HepG2 (cell line): ENCODE data around the gene AJM1. TPM values are rescaled to one million over a fixed set of nuclear protein-coding genes. Genes with fewer than 3 reads are reported as not detected.

Experiments used
- ARNT ChIP-seq: fragments of 450-650 bp; IDR thresholded peaks from 2 replicates; pipeline ENCODE4 v1.6.1; 2017
- ARNT2 ChIP-seq: sonication (generic); formaldehyde crosslinking; IDR thresholded peaks from 2 replicates; pipeline ENCODE4 v1.8.0; 2022; ENCODE audit warnings: mild to moderate bottlenecking, low read depth, missing genetic modification reagents, moderate library complexity
- ATRX ChIP-seq: sonication (generic); formaldehyde crosslinking; IDR thresholded peaks from 2 replicates; pipeline ENCODE4 v1.4.0; 2020; ENCODE audit warnings: missing genetic modification reagents, borderline replicate concordance
- JARID2 ChIP-seq: sonication (generic); formaldehyde crosslinking; IDR thresholded peaks from 2 replicates; pipeline ENCODE4 v1.8.1; 2023; ENCODE audit warnings: missing genetic modification reagents, inconsistent platforms; ENCODE audit not compliant: insufficient replicate concordance
- KDM5A ChIP-seq: fragments of 200-600 bp; sonication (generic); IDR thresholded peaks from 2 replicates; pipeline ENCODE4 v1.7.0; 2018; ENCODE audit warnings: antibody characterized with exemption, mild to moderate bottlenecking, low read length, borderline replicate concordance
- MAFG ChIP-seq: sonication (generic); formaldehyde crosslinking; IDR thresholded peaks from 2 replicates; pipeline ENCODE4 v1.5.1; 2020; ENCODE audit warnings: mild to moderate bottlenecking, missing genetic modification reagents
- PHF20 ChIP-seq: sonication (generic); formaldehyde crosslinking; IDR thresholded peaks from 2 replicates; pipeline ENCODE4 v1.5.0; 2020; ENCODE audit warnings: mild to moderate bottlenecking, missing genetic modification reagents
- RXRA ChIP-seq: sonication (generic); formaldehyde crosslinking; IDR thresholded peaks from 2 replicates; pipeline ENCODE4 v1.5.1; 2020; ENCODE audit warnings: missing genetic modification reagents
- STAT5B ChIP-seq: sonication (generic); formaldehyde crosslinking; IDR thresholded peaks from 2 replicates; pipeline ENCODE4 v1.4.0; 2020; ENCODE audit warnings: missing genetic modification reagents
- TARDBP ChIP-seq: sonication (generic); formaldehyde crosslinking; IDR thresholded peaks from 2 replicates; pipeline ENCODE4 v1.8.0; 2022; ENCODE audit warnings: mild to moderate bottlenecking, missing genetic modification reagents
- ZNF337 ChIP-seq: sonication (generic); formaldehyde crosslinking; IDR thresholded peaks from 2 replicates; pipeline ENCODE4 v1.5.1; 2020; ENCODE audit warnings: missing genetic modification reagents, low read depth, mild to moderate bottlenecking, borderline replicate concordance
- ZNF790 ChIP-seq: sonication (generic); formaldehyde crosslinking; IDR thresholded peaks from 2 replicates; pipeline ENCODE4 v1.8.0; 2022; ENCODE audit warnings: missing genetic modification reagents, mild to moderate bottlenecking, borderline replicate concordance
- polyA plus RNA-seq, 8 experiments: library from polyadenylated mRNA; depleted of rRNA in 3 of 8; stranded (reverse) in 7 of 8; unstranded in 1 of 8; fragments of >200 nt; fragmentation: Illumina TruSeq in 4 of 8; extraction: Trizol in 4 of 8; gene quantifications; 2 replicates each; pipeline versions ENCODE4 v1.2.1 to v1.2.3, GENCODE V29; 2011 to 2016; ENCODE audit warnings: low read depth in 4 of 8, missing spikeins in 1 of 8, mixed read lengths in 1 of 8; ENCODE audit not compliant: insufficient read depth in 1 of 8
- total RNA-seq, 5 experiments: library from RNA; depleted of rRNA; stranded (reverse); fragments of >200 nt; fragmentation: Illumina TruSeq; extraction: Trizol; gene quantifications; 2 replicates each; pipeline ENCODE4 v1.2.3, GENCODE V29; 2016; ENCODE audit warnings: low read depth in 1 of 5
- TF ChIP-seq, protein P1 (sequence below): sonication (generic); formaldehyde crosslinking; IDR thresholded peaks from 2 replicates; pipeline ENCODE4 v1.8.1; 2023; ENCODE audit warnings: mild to moderate bottlenecking, inconsistent platforms, moderate library complexity, missing genetic modification reagents, borderline replicate concordance
- TF ChIP-seq, protein P2 (sequence below): sonication (generic); formaldehyde crosslinking; IDR thresholded peaks from 2 replicates; pipeline ENCODE4 v1.4.0; 2020; ENCODE audit warnings: missing genetic modification reagents
- TF ChIP-seq, protein P3 (sequence below): sonication (generic); formaldehyde crosslinking; IDR thresholded peaks from 2 replicates; pipeline ENCODE4 v1.5.0; 2020; ENCODE audit warnings: missing genetic modification reagents
- TF ChIP-seq, protein P4 (sequence below): sonication (generic); formaldehyde crosslinking; IDR thresholded peaks from 2 replicates; pipeline ENCODE4 v1.4.0; 2020; ENCODE audit warnings: mild to moderate bottlenecking, missing genetic modification reagents
- TF ChIP-seq, protein P5 (sequence below): sonication (generic); formaldehyde crosslinking; IDR thresholded peaks from 2 replicates; pipeline ENCODE4 v1.4.0; 2020; ENCODE audit warnings: missing genetic modification reagents
- TF ChIP-seq, protein P6 (sequence below): sonication (generic); formaldehyde crosslinking; conservative IDR thresholded peaks from 2 replicates; pipeline ENCODE4 v1.4.0; 2020; ENCODE audit warnings: missing genetic modification reagents

AJM1 gene
- total and polyA plus RNA-seq, 2 of the 13 experiments (the other 11 are each of a cell fraction or from before 2014, with no cell fraction given), result 1.1 to 1.2 TPM

DNA sequence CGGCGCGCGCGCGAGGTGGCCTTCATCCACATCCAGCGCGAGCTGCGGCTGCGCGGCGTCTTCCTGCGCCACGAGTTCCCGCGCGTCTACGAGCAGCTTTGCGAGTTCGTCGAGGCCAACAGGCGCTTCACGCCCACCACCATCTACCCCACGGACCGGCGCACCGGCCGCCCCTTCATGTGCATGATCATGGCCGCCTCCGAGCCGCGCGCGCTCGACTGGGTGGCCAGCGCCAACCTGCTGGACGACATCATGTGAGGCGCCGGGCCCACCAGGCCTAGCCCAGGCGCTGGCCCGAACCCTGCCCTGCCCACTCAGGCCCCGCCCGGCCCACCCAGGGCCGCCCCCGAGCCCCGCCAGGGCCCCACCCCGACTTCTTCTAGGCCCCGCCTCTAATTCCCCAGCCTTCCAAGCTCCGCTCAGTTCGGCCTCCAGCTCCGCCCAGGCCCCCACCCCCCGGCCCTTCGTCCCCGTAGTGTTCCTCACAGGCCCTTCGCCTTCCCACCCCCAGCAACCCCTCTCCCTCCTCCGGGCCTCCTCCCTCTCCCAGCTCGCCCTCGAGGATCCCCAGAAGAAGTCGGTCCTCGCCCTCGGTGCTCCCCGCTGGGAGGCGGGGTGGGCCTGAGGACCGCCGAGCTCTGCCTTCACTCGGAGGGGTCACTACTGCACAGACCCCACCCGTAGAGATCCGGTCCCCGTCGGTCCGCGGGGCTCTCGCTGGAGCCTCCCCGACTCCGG, 5.0 kb downstream of the AJM1 start (continued):
- TF ChIP-seq, protein P1, sequence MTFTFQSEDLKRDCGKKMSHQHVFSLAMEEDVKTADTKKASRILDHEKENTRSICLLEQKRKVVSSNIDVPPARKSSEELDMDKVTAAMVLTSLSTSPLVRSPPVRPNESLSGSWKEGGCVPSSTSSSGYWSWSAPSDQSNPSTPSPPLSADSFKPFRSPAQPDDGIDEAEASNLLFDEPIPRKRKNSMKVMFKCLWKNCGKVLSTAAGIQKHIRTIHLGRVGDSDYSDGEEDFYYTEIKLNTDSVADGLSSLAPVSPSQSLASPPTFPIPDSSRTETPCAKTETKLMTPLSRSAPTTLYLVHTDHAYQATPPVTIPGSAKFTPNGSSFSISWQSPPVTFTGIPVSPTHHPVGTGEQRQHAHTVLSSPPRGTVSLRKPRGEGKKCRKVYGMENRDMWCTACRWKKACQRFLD (CRISPR knock-in tag), result no peak
- TF ChIP-seq ARNT, result no peak
- TF ChIP-seq, protein P2, sequence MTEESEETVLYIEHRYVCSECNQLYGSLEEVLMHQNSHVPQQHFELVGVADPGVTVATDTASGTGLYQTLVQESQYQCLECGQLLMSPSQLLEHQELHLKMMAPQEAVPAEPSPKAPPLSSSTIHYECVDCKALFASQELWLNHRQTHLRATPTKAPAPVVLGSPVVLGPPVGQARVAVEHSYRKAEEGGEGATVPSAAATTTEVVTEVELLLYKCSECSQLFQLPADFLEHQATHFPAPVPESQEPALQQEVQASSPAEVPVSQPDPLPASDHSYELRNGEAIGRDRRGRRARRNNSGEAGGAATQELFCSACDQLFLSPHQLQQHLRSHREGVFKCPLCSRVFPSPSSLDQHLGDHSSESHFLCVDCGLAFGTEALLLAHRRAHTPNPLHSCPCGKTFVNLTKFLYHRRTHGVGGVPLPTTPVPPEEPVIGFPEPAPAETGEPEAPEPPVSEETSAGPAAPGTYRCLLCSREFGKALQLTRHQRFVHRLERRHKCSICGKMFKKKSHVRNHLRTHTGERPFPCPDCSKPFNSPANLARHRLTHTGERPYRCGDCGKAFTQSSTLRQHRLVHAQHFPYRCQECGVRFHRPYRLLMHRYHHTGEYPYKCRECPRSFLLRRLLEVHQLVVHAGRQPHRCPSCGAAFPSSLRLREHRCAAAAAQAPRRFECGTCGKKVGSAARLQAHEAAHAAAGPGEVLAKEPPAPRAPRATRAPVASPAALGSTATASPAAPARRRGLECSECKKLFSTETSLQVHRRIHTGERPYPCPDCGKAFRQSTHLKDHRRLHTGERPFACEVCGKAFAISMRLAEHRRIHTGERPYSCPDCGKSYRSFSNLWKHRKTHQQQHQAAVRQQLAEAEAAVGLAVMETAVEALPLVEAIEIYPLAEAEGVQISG (CRISPR knock-in tag), result no peak
- no peak for TF ChIP-seq MAFG (CRISPR knock-in tag)
- no peak for TF ChIP-seq ATRX (CRISPR knock-in tag)
- TF ChIP-seq RXRA (CRISPR knock-in tag), result no peak
- no peak for TF ChIP-seq ZNF337 (CRISPR knock-in tag)
- TF ChIP-seq, protein P3, sequence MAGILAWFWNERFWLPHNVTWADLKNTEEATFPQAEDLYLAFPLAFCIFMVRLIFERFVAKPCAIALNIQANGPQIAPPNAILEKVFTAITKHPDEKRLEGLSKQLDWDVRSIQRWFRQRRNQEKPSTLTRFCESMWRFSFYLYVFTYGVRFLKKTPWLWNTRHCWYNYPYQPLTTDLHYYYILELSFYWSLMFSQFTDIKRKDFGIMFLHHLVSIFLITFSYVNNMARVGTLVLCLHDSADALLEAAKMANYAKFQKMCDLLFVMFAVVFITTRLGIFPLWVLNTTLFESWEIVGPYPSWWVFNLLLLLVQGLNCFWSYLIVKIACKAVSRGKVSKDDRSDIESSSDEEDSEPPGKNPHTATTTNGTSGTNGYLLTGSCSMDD (CRISPR knock-in tag), result no peak; the same call in 1 of the 2 replicates
- TF ChIP-seq, protein P4, sequence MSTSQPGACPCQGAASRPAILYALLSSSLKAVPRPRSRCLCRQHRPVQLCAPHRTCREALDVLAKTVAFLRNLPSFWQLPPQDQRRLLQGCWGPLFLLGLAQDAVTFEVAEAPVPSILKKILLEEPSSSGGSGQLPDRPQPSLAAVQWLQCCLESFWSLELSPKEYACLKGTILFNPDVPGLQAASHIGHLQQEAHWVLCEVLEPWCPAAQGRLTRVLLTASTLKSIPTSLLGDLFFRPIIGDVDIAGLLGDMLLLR (CRISPR knock-in tag), result no peak
- no peak; the same call in 1 of the 2 replicates for TF ChIP-seq ZNF790 (CRISPR knock-in tag)
- TF ChIP-seq, protein P5, sequence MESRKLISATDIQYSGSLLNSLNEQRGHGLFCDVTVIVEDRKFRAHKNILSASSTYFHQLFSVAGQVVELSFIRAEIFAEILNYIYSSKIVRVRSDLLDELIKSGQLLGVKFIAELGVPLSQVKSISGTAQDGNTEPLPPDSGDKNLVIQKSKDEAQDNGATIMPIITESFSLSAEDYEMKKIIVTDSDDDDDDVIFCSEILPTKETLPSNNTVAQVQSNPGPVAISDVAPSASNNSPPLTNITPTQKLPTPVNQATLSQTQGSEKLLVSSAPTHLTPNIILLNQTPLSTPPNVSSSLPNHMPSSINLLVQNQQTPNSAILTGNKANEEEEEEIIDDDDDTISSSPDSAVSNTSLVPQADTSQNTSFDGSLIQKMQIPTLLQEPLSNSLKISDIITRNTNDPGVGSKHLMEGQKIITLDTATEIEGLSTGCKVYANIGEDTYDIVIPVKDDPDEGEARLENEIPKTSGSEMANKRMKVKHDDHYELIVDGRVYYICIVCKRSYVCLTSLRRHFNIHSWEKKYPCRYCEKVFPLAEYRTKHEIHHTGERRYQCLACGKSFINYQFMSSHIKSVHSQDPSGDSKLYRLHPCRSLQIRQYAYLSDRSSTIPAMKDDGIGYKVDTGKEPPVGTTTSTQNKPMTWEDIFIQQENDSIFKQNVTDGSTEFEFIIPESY (CRISPR knock-in tag), result peak; percentile 98
- TF ChIP-seq, protein P6, sequence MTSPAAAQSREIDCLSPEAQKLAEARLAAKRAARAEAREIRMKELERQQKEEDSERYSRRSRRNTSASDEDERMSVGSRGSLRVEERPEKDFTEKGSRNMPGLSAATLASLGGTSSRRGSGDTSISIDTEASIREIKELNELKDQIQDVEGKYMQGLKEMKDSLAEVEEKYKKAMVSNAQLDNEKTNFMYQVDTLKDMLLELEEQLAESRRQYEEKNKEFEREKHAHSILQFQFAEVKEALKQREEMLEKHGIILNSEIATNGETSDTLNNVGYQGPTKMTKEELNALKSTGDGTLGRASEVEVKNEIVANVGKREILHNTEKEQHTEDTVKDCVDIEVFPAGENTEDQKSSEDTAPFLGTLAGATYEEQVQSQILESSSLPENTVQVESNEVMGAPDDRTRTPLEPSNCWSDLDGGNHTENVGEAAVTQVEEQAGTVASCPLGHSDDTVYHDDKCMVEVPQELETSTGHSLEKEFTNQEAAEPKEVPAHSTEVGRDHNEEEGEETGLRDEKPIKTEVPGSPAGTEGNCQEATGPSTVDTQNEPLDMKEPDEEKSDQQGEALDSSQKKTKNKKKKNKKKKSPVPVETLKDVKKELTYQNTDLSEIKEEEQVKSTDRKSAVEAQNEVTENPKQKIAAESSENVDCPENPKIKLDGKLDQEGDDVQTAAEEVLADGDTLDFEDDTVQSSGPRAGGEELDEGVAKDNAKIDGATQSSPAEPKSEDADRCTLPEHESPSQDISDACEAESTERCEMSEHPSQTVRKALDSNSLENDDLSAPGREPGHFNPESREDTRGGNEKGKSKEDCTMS (CRISPR knock-in tag), result no peak
- no peak; the same call in 1 of the 2 replicates for TF ChIP-seq ARNT2 (CRISPR knock-in tag)
- no peak for TF ChIP-seq JARID2 (CRISPR knock-in tag)
- TF ChIP-seq TARDBP (CRISPR knock-in tag), result no peak
- no peak for TF ChIP-seq KDM5A
- 0 out of 2 replicates have a peak, but pooled peaks have one; percentile 24 for TF ChIP-seq PHF20 (CRISPR knock-in tag)
- no peak for TF ChIP-seq STAT5B (CRISPR knock-in tag)
